ACC112 (cell line): ENCODE results near the gene DAB2.
"Not testable (repeated sequence)": the region's sequence is repeated elsewhere in the genome, so short reads cannot be mapped to it uniquely, and the experiment has no call there.

Experiments
- H2AFZ ChIP-seq: fragments of 200-600 bp; sonication (generic); one replicate; pipeline ENCODE4 v1.6.0; 2017; ENCODE audit warnings: antibody characterized with exemption, low read length; ENCODE audit not compliant: unreplicated experiment
- H3K27ac ChIP-seq: fragments of 200-600 bp; sonication (generic); 2 replicates; pipeline ENCODE4 v1.5.1; 2014; ENCODE audit warnings: low read depth, mild to moderate bottlenecking, antibody characterized with exemption, low read length, moderate library complexity
- H3K27me3 ChIP-seq: fragments of 200-600 bp; sonication (generic); 2 replicates; pipeline ENCODE4 v1.6.1; 2014; ENCODE audit warnings: mild to moderate bottlenecking, antibody characterized with exemption, low read length, moderate library complexity, mixed read lengths; ENCODE audit not compliant: insufficient read depth
- H3K36me3 ChIP-seq: fragments of 200-600 bp; sonication (generic); 2 replicates; pipeline ENCODE4 v1.6.1; 2016; ENCODE audit warnings: mild to moderate bottlenecking, antibody characterized with exemption, low read length, moderate library complexity, mixed read lengths; ENCODE audit not compliant: insufficient read depth
- H3K4me1 ChIP-seq: fragments of 200-600 bp; sonication (generic); one replicate; pipeline ENCODE4 v1.6.1; 2016; ENCODE audit warnings: low read length, mixed read lengths; ENCODE audit not compliant: insufficient read depth, unreplicated experiment, control insufficient read depth
- H3K4me3 ChIP-seq: fragments of 200-600 bp; sonication (generic); 2 replicates; pipeline ENCODE4 v1.5.1; 2014; ENCODE audit warnings: mild to moderate bottlenecking, low read depth, low read length
- H3K79me2 ChIP-seq: fragments of 200-600 bp; sonication (generic); one replicate; pipeline ENCODE4 v1.6.0; 2016; ENCODE audit warnings: low read length; ENCODE audit not compliant: control insufficient read depth, unreplicated experiment, insufficient read depth

Gene DAB2

DNA sequence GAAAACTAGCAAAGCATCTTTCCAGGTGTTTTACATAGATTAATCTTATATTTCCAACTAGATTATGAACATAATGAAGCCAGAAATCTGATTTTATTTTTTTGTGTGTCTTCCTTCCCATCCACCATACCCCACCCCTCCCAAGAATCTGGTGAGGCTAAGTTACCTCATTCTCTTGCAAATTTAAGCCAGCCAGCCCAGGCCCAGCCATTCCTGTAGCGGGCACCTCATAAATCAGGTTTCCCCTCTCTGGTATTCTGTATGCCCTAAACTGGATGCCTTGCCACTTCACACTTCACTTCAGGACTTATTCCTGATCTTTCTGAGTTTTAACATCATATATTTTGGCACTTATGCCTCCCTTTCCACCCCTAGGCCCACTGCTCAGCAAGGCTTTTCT is 82.3 kb downstream of the DAB2 start:
- no peaks in the 10 kb centered on the region for H3K4me1 ChIP-seq
- no peaks in the 10 kb centered on the region for H3K79me2 ChIP-seq
- H3K4me3 ChIP-seq = no peak overlapping the region
- H3K27me3 ChIP-seq = peaks cover 4% of the 10 kb centered on the region; the same call in 1 of the 2 replicates
- no peak overlapping the region for H2AFZ ChIP-seq
- H3K36me3 ChIP-seq = no peaks in the 10 kb centered on the region
- H3K27ac ChIP-seq = no peak overlapping the region

DNA sequence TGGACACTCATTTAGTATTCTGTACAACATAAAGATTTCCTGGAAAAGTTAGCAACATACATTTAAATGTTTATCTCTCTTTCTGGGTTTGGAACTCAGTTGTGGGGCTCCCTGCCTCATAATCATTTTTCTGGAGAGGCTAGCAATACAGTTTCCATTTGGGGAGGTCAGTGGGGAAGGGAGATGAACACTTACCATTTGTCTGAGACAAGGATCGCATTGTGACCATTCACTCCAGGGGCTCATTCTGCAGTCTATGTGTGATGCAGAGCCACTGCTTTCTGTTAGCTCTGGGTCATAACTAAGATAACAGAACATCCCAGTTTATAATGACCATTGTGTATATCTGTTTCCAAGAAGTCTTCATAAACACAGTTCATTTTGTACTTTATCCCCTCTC is 82.9 kb downstream of the DAB2 start:
- no peaks in the 10 kb centered on the region for H3K4me1 ChIP-seq
- no peaks in the 10 kb centered on the region for H3K36me3 ChIP-seq
- no peak overlapping the region for H2AFZ ChIP-seq
- no peak overlapping the region for H3K4me3 ChIP-seq
- H3K79me2 ChIP-seq = no peaks in the 10 kb centered on the region
- H3K27me3 ChIP-seq = peaks cover 4% of the 10 kb centered on the region; the same call in 1 of the 2 replicates
- H3K27ac ChIP-seq = no peak overlapping the region

DNA sequence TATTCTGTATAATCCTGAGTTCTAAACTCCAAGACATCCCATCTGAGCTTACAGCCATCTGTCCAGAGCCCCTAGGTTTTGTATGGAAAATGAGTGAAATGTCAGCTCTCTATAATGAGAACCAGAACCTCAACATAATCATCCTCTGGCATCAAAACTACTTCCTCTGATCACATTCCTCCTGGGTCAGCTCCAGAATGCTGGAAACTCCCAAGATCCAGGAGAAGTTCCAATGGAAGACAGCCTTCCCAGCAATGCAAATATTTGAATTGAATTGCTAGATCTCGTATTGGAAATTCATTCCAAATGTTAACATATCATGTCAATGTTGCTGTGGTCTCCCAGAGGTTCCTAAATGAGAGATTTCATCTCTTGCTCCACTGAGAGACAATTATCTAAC is 84.3 kb downstream of the DAB2 start:
- Histone ChIP-seq H3K36me3 (no peaks in the 10 kb centered on the region), H3K4me3 (no peak overlapping the region), H2AFZ (no peak overlapping the region), H3K27me3 (peaks cover 4% of the 10 kb centered on the region; the same call in 1 of the 2 replicates), H3K79me2 (no peaks in the 10 kb centered on the region), H3K4me1 (no peaks in the 10 kb centered on the region), H3K27ac (no peak overlapping the region)

DNA sequence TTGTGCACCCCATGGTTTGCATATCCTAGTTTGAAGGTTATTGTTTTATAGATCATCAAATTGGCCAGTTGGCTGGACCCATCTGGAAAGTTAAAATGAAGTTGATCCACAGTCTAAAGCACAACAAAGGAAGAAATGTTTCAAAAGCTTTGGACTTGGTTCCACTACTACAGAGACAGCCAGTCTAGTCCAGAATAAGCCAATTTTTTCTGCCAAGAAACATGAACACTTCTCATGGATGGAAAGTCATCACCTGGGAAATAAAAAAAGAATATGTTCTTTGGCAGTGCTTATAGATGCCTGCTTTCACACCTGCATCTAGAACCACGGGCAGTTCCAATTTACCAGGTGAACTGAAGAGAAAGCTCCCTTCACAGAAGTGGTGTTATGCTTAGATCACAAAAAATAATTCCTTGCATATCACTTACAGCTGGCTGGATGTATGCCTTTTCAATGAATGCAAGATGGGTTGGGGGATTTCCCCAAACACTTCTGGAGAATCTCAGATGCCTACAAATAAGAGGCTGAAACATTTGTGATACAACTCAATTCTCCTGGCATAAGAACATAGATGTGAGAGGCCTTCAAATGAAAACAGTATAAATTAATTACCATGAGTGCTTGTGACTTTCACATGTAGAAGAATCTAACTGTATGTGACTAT is 87.4 kb downstream of the DAB2 start:
- Histone ChIP-seq H3K4me1 (no peaks in the 10 kb centered on the region), H3K27ac (no peak overlapping the region), H3K36me3 (no peaks in the 10 kb centered on the region), H3K4me3 (no peak overlapping the region), H2AFZ (no peak overlapping the region), H3K27me3 (peaks cover 4% of the 10 kb centered on the region; the same call in 1 of the 2 replicates), H3K79me2 (no peaks in the 10 kb centered on the region)

DNA sequence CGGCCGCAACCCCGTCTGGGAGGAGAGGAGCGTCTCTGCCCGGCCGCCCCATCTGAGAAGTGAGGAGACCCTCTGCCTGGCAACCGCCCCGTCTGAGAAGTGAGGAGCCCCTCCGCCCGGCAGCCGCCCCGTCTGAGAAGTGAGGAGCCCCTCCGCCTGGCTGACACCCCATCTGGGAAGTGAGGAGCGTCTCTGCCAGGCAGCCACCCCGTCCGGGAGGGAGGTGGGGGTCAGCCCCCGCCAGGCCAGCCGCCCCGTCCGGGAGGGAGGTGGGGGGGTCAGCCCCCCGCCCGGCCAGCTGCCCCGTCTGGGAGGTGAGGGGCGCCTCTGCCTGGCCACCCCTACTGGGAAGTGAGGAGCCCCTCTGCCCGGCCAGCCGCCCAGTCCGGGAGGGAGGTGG is 90.5 kb downstream of the DAB2 start:
- H3K27ac ChIP-seq, H3K36me3 ChIP-seq, H2AFZ ChIP-seq, H3K79me2 ChIP-seq, H3K27me3 ChIP-seq, H3K4me3 ChIP-seq, H3K4me1 ChIP-seq: not testable (repeated sequence)

DNA sequence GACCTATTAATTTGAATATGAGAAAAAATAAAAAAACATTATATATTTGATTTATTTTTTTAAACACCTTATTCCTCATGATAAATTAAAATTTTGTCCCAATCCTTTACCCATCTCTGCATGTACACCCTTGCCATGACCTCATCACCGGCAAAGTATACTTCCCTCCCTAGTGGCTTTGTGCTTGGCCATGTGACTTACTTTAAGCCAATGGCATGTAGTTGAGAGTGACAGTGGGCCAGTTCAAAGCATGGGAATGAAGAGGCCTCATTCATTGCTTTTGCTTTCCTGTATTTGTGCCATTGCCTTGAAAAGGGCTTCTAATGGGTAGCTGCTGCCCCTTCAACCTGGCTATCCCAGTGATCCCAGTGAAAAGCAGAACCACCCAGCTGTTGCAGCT is 91.7 kb downstream of the DAB2 start:
- no peaks in the 10 kb centered on the region for H3K36me3 ChIP-seq
- no peaks in the 10 kb centered on the region for H3K4me1 ChIP-seq
- H2AFZ ChIP-seq = no peak overlapping the region
- H3K27me3 ChIP-seq = 0 out of 2 replicates have a peak, but pooled peaks cover 5% of the 10 kb centered on the region
- no peak overlapping the region for H3K4me3 ChIP-seq
- no peaks in the 10 kb centered on the region for H3K79me2 ChIP-seq
- H3K27ac ChIP-seq = no peak overlapping the region

DNA sequence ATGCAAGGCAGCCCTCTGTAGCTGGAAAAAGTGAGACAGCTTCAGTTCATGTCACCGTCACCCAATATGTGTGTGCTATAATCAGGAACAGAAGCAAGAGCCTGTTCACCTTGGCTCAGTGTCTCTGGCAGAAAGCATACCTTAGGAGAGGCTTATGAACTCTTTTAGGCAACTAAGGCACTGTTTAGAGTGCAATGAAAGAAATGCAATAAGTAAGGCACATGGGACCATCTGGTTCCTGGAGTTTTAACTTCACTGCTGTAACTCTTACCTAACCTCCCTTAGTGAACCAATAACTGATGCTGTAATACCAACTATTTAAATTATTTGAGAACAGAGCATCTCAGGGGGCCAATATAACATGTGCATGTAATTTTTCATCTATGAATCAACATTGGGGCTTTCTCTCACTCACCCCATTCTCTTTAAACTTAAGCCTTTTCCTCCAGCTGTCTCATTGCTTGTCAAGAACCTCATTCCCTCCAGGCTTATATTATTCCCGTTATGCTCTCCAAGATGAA is 92.9 kb downstream of the DAB2 start:
- Histone ChIP-seq H3K27ac (no peak overlapping the region), H3K36me3 (no peaks in the 10 kb centered on the region), H3K27me3 (0 out of 2 replicates have a peak, but pooled peaks cover 5% of the 10 kb centered on the region), H2AFZ (no peak overlapping the region), H3K79me2 (no peaks in the 10 kb centered on the region), H3K4me1 (no peaks in the 10 kb centered on the region), H3K4me3 (no peak overlapping the region)

DNA sequence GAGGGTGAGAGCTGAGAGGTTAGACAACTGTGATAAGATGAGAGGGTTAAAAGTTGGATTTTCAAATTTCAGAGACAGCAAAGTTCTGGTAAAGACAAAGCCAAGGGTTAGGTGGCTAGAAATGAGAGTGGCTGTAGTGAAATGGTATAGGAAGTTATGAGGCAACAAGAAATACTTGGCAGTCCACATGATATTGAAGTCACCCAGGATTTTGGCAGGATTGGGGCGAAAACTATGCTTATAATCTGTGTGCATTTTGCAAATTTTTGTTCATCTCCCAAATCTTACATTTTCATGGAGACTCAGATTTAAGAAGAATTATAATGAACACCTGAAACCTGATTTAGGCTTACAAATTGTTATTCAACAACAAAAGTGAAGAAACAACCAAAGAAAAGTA is 96.0 kb downstream of the DAB2 start:
- Histone ChIP-seq H3K79me2 (no peaks in the 10 kb centered on the region), H3K4me1 (no peaks in the 10 kb centered on the region), H3K27ac (no peak overlapping the region), H3K36me3 (no peaks in the 10 kb centered on the region), H2AFZ (no peak overlapping the region), H3K27me3 (0 out of 2 replicates have a peak, but pooled peaks cover 5% of the 10 kb centered on the region), H3K4me3 (no peak overlapping the region)

DNA sequence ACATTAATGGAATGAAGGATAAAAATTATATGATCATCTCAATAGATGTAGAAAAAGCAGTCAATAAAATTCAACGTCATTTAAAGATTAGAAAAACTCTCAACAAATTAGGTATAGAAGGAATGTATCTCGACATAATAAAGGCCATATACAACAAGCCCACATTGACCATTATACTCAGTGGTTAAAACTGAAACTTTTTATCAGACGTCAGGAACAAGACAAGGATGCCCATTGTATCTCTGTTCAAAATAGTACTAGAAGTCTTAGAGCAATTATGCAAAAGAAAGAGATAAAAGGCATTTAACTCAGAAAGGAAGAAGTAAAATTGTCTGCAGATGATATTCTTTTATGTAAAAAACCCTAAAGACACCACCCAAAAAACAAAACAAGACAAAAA is 101.2 kb downstream of the DAB2 start:
- H3K36me3 ChIP-seq = no peaks in the 10 kb centered on the region

More for the DNA sequence above, 101.2 kb downstream of the DAB2 start:
- Histone ChIP-seq H3K27me3 (0 out of 2 replicates have a peak, but pooled peaks cover 3% of the 10 kb centered on the region), H3K4me1 (no peaks in the 10 kb centered on the region), H3K79me2 (no peaks in the 10 kb centered on the region), H2AFZ (no peak overlapping the region), H3K27ac (no peak overlapping the region), H3K4me3 (no peak overlapping the region)
